Astrocyte of the cerebellum (primary cell): Measurements from ENCODE around the gene CABCOCO1.
"Not testable (repeated sequence)": the region's sequence is repeated elsewhere in the genome, so short reads cannot be mapped to it uniquely, and the experiment has no call there.

Experiments used
- DNase-seq: peaks from one replicate; pipeline ENCODE4 v3.0.0-alpha.2; 2011; ENCODE audit warnings: low read depth
- H3K4me3 ChIP-seq: 2 replicates; pipeline ENCODE4 v1.5.1; 2011; ENCODE audit warnings: mild to moderate bottlenecking, low read depth, low read length, moderate library complexity
- CTCF ChIP-seq: IDR thresholded peaks from 2 replicates; pipeline ENCODE4 v1.5.1; 2012; ENCODE audit warnings: low read length, low read depth, moderate library complexity, mild to moderate bottlenecking; ENCODE audit errors: missing control alignments
- in situ Hi-C: cut with HindIII; loops from 2 replicates; pipeline ENCODE4 v1.10.0; 2017; ENCODE audit warnings: low sequenced_read_pairs

Gene CABCOCO1

GRCh38 chr10:61682323-61682722 lies 19.6 kb downstream of the CABCOCO1 start:
- peak; percentile 15 for TF ChIP-seq CTCF
- in situ Hi-C loops: no loop called here

GRCh38 chr10:61683319-61683718 lies 20.6 kb downstream of the CABCOCO1 start:
- DNase-seq: no peak
- no peak overlapping the region for H3K4me3 ChIP-seq
- TF ChIP-seq CTCF: no peak
- in situ Hi-C loops: no loop called here

More at GRCh38 chr10:61682323-61682722, 19.6 kb downstream of the CABCOCO1 start:
- H3K4me3 ChIP-seq: no peak overlapping the region
- DNase-seq: no peak

GRCh38 chr10:61684894-61685507 lies 22.3 kb downstream of the CABCOCO1 start:
- no peak overlapping the region for H3K4me3 ChIP-seq
- in situ Hi-C loops: no loop called here
- no peak for TF ChIP-seq CTCF
- DNase-seq: no peak

GRCh38 chr10:61688551-61689308 lies 26.0 kb downstream of the CABCOCO1 start:
- no peak for TF ChIP-seq CTCF
- peak; percentile 9 for DNase-seq
- in situ Hi-C loops: no loop called here
- no peak overlapping the region for H3K4me3 ChIP-seq

- H3K4me3 ChIP-seq, DNase-seq, in situ Hi-C loops: not testable (repeated sequence)
Observed at GRCh38 chr10:61691667-61692066, 28.9 kb downstream of the CABCOCO1 start.

GRCh38 chr10:61692447-61693010 lies 29.8 kb downstream of the CABCOCO1 start:
- in situ Hi-C loops: no loop called here
- DNase-seq: no peak
- no peak overlapping the region for H3K4me3 ChIP-seq
- no peak for TF ChIP-seq CTCF

- no peak overlapping the region for H3K4me3 ChIP-seq
Observed at GRCh38 chr10:61698968-61699655, 36.4 kb downstream of the CABCOCO1 start.

More at GRCh38 chr10:61698968-61699655, 36.4 kb downstream of the CABCOCO1 start:
- in situ Hi-C loops: no loop called here
- DNase-seq: no peak
- TF ChIP-seq CTCF: no peak
